Thyroid gland (tissue), 4 donors: ENCODE data around the gene TIMM8A. TPM values are rescaled to one million over a fixed set of nuclear protein-coding genes. Genes with fewer than 3 reads are reported as not detected.
A peak's percentile ranks its signal among the peaks of the same experiment; 100 is the strongest.

Experiments used
- DNase-seq, 2 donors: peaks; one replicate each; pipeline ENCODE4 v3.0.0-alpha.2; 2019
- H3K27ac ChIP-seq, 3 donors: fragments of 200-600 bp; sonication (generic); 1 replicate in 2 of 3; 2 replicates in 1 of 3; pipeline ENCODE4 v1.5.1; 2016 to 2019; ENCODE audit warnings: mild to moderate bottlenecking in 1 of 3, moderate library complexity in 1 of 3
- H3K27me3 ChIP-seq: fragments of 200-600 bp; sonication (generic); one replicate; pipeline ENCODE4 v1.5.1; 2019
- H3K36me3 ChIP-seq, 2 donors: fragments of 200-600 bp; sonication (generic); one replicate each; pipeline ENCODE4 v1.5.1; 2016 to 2019
- H3K4me1 ChIP-seq, 2 donors: fragments of 200-600 bp; sonication (generic); one replicate each; pipeline ENCODE4 v1.5.1; 2017 to 2019
- H3K4me3 ChIP-seq, 3 donors: fragments of 200-600 bp; sonication (generic); replicated peaks in 1 of 3; 1 replicate in 2 of 3; 2 replicates in 1 of 3; pipeline ENCODE4 v1.5.1; 2016; ENCODE audit warnings: mild to moderate bottlenecking in 1 of 3
- H3K9me3 ChIP-seq: fragments of 200-600 bp; sonication (generic); one replicate; pipeline ENCODE4 v1.5.1; 2017
- POLR2A ChIP-seq, 2 donors: fragments of 450-650 bp; IDR thresholded peaks; one replicate each; pipeline ENCODE4 v1.6.1; 2017; ENCODE audit warnings: antibody characterized with exemption in 2 of 2, mild to moderate bottlenecking in 2 of 2, moderate library complexity in 1 of 2
- WGBS, 2 donors: methylation state at CpG; one replicate each; pipeline ENCODE4 v1.1.5; 2017; 5-methylcytosine and 5-hydroxymethylcytosine counted together
- intact Hi-C: fragments of 100-400 bp; cut with DNase I; formaldehyde crosslinking; loops from one replicate; pipeline ENCODE4 v1.15.1; 2023
- total RNA-seq, 4 donors: library from RNA; depleted of rRNA; stranded (reverse); fragments of >200 nt; gene quantifications; one replicate each; pipeline ENCODE4 v1.2.3, GENCODE V29; 2016
- TF ChIP-seq, protein P1 (sequence below), 6 experiments: fragments of 200-600 bp in 3 of 6; fragments of 450-650 bp in 3 of 6; sonication (generic) in 3 of 6; IDR thresholded peaks; one replicate each; pipeline ENCODE4 v1.5.1; 2016 to 2019; ENCODE audit warnings: antibody characterized with exemption in 6 of 6, mild to moderate bottlenecking in 2 of 6, inconsistent platforms in 1 of 6, moderate library complexity in 1 of 6

TIMM8A gene
- total RNA-seq, 4 donors from 2014 or later: 3.9 to 6.4 (median 4.9) TPM

DNA sequence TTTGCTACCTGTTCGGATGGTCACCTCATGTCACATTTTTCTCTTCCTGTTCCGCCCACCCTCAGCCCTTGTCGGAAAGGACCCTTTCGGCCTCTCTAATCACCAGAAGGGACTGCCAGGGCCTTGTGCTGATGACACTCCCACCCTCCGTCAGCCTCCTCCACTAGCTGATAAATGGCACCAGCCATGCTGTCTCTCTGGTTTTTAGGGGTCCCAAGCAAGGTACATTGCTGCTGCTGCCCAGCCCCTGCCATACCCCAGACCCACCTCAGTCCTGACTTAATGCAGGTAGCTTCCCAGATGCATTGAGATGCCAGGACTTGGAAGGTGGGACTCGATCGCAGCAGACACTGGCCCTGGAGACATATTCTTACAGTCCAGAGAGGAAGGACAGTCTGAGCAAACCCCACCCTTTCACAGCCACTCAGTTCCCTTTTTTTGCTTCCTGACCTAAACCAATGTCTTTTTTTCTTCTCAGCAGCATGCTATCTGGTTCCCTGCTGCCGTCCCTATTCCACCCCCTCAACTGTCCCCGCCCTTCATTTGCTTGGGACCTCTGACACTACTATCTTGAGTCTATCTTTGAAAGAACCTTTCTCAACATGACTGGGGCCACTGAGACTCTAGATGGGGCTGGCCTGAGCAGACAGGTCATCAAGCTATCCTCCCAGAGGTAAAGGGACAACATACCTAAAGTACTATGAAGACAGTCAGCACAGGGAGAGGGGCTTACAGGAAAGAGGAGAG lies 37.4 kb upstream of the TIMM8A start, which contains the start of gene BTK:
Gene BTK, minus strand, starts transcription at position 397 of the 747 bp plus-strand sequence. CDS start 10,907 bp downstream, outside the sequence.
- intact Hi-C loops: no loop called here
- no peak within 1 kb of the TSS for H3K27ac ChIP-seq
- no peaks in the 10 kb centered on the region for H3K9me3 ChIP-seq
- no peak for TF ChIP-seq POLR2A (IDR thresholded peaks at IDR 0.05)
- TF ChIP-seq, protein P1, sequence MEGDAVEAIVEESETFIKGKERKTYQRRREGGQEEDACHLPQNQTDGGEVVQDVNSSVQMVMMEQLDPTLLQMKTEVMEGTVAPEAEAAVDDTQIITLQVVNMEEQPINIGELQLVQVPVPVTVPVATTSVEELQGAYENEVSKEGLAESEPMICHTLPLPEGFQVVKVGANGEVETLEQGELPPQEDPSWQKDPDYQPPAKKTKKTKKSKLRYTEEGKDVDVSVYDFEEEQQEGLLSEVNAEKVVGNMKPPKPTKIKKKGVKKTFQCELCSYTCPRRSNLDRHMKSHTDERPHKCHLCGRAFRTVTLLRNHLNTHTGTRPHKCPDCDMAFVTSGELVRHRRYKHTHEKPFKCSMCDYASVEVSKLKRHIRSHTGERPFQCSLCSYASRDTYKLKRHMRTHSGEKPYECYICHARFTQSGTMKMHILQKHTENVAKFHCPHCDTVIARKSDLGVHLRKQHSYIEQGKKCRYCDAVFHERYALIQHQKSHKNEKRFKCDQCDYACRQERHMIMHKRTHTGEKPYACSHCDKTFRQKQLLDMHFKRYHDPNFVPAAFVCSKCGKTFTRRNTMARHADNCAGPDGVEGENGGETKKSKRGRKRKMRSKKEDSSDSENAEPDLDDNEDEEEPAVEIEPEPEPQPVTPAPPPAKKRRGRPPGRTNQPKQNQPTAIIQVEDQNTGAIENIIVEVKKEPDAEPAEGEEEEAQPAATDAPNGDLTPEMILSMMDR (IDR thresholded peaks at IDR 0.05): no peak
- H3K4me1 ChIP-seq: no peaks in the 10 kb centered on the region
- no peak for DNase-seq
- no peak within 1 kb of the TSS for H3K4me3 ChIP-seq
- 82 to 84% methylated on average over 9 of the region's 9 CpGs for WGBS, 2 donors
- no peaks in the 10 kb centered on the region for H3K36me3 ChIP-seq
- no peaks in the 10 kb centered on the region for H3K27me3 ChIP-seq

DNA sequence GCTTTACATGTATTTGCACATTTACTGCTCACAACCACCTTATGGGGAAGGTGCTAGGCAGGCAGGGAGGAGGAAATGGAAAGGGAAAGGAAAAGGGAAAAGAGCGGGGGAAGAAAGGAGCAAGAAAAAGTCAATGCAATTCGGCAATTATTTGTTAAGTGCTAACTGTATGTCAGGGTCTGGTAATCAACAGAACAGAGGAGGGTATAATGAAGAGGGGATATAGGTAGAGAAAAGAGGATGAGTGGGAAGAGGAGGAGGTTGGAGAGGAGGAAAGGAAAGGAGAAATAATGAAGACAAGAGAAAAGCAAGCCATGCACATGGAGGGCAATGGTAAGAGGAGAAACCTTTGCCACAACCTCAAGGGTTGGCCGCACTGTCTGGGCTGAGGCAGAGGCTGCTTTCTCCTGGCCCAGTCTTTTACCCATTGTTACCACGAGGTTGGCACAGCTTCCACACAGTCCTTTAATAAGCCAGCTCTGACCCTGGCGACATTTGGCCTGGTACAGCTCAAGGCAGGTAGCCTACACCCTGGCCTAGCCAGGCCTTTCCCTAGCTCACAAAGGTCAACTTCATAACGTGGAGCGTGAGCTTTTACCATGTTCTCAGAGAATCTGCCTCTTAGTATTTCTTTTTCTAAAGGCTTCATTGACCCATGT lies 36.6 kb upstream of the TIMM8A start:
- Histone ChIP-seq H3K4me3 (no peak overlapping the region), H3K27me3 (no peaks in the 10 kb centered on the region), H3K36me3 (no peaks in the 10 kb centered on the region), H3K9me3 (no peaks in the 10 kb centered on the region), H3K27ac (no peak overlapping the region), H3K4me1 (no peaks in the 10 kb centered on the region)
- DNase-seq: no peak
- intact Hi-C loops: no loop called here
- WGBS, 2 donors: 80 to 93% methylated on average over 6 to 7 of the region's 7 CpGs
- TF ChIP-seq, protein P1 (IDR thresholded peaks at IDR 0.05): no peak
- TF ChIP-seq POLR2A (IDR thresholded peaks at IDR 0.05): no peak

DNA sequence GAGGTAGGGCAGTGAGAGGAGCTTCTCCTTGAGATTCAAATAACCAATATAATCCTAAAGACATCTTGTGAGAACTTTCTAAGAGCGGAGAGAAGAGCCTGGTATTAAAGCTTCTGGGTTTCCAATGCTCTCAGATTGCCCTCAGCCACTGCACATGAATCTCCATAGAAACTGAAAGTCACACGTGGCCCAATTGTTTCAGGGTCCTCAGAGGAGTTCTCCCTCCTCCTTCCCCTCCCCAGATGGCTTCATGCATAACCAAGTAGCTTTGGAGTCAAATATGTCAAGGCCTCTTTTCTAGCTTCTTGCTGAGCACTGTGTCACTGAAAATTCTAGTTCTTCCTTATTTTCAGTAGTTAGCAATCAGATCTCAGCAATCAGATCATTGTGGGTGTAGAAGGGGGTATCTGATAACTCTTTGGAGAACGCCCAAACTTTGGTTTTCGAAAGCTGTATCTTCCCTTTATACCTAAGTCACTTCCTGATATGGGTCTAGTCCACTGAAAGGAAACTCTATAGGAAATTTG lies 35.2 kb upstream of the TIMM8A start:
- H3K36me3 ChIP-seq: no peaks in the 10 kb centered on the region
- H3K4me3 ChIP-seq: no peak overlapping the region
- H3K4me1 ChIP-seq: no peaks in the 10 kb centered on the region
- 55 to 59% methylated on average over 4 of the region's 4 CpGs for WGBS, 2 donors
- TF ChIP-seq, protein P1 (IDR thresholded peaks at IDR 0.05): no peak
- no peak for TF ChIP-seq POLR2A (IDR thresholded peaks at IDR 0.05)
- H3K27ac ChIP-seq: no peak overlapping the region
- H3K9me3 ChIP-seq: no peaks in the 10 kb centered on the region
- intact Hi-C loops: no loop called here
- peak; percentile 16 to 22 for DNase-seq
- H3K27me3 ChIP-seq: no peaks in the 10 kb centered on the region

DNA sequence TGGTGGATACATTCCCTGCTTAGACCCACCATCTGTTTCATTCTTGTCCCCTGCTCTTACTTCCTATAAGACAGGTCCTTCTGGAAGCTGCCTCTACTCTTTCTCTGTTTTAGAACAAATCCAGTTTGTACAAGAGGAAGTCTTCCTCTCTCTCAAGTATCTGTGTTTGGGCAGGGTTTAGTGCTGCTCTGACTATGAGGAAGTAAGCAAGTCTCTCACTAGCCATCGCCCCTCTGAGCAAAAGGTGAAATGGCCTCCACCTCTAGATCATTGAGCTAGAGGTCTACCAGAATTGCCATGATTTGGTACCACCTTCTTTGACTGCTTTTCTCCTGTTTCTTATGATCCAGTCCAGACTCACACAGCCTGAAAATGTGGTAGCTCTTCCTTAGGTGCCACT lies 29.0 kb upstream of the TIMM8A start:
- WGBS, 2 donors: 64 to 86% methylated on average over 1 of the region's 1 CpG
- no peak overlapping the region for H3K27ac ChIP-seq
- TF ChIP-seq, protein P1 (IDR thresholded peaks at IDR 0.05): no peak
- no peak for TF ChIP-seq POLR2A (IDR thresholded peaks at IDR 0.05)
- no peak overlapping the region for H3K4me3 ChIP-seq
- H3K27me3 ChIP-seq: no peaks in the 10 kb centered on the region
- intact Hi-C loops: no loop called here
- no peaks in the 10 kb centered on the region for H3K4me1 ChIP-seq
- H3K36me3 ChIP-seq: no peaks in the 10 kb centered on the region
- DNase-seq: no peak
- H3K9me3 ChIP-seq: no peaks in the 10 kb centered on the region
